Activated T-cell treated with anti-CD3 and anti-CD28 coated beads for 48 hours (primary cell): ENCODE results near the gene ARSK.
"Not testable (repeated sequence)": the region's sequence is repeated elsewhere in the genome, so short reads cannot be mapped to it uniquely, and the experiment has no call there.

Experiments
- DNase-seq: peaks from one replicate; pipeline ENCODE4 v3.0.0-alpha.2; 2020; ENCODE audit warnings: low read depth

The ARSK gene

GRCh38 chr5:95621839-95622629 is 67.1 kb downstream of the ARSK start:
- DNase-seq, result no peak

GRCh38 chr5:95623706-95624105 is 68.8 kb downstream of the ARSK start:
- DNase-seq, result no peak

DNA sequence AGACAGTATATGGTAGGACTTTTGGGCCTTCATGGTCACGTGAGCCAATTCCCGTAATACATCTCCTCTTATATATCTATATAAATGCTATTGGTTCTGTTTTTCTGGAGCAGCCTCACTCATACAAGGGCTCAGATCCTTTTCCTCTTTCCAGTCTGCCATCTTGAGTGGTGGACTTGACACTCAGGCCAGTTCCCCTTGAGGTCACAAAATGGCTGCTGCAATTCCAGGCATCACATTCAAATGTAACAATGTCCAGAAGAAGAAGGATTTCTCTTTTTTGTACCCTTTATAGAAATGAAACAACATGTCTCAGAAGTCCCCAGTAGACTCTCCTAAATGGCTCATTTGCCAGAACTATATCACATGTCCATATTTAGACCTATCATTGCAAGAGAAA is 69.5 kb downstream of the ARSK start:
- no peak for DNase-seq

DNA sequence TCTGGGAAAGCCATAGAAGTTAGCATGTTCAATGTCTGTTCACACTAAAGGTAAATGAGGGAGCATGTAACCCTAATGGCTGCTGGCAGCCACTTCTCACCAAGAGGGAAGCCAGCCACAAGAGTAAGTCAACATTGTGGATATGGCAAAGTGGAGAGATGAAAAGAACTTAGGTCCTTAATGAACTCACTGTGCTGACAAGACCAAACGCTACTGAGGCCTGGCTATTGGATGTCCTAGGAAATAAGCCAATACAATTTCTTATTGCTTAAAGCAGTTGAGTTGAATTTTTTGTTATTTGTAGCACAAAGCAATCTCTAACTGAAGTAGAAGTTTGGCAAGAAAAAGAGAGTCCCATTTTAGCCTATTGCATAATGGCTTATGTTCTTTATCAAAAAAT is 71.8 kb downstream of the ARSK start:
- no peak for DNase-seq

- no peak for DNase-seq
Observed at GRCh38 chr5:95627971-95628810, 73.3 kb downstream of the ARSK start.

- no peak for DNase-seq
Observed at GRCh38 chr5:95628933-95629332, 74.0 kb downstream of the ARSK start.

- no peak for DNase-seq
Observed at GRCh38 chr5:95630394-95630917, 75.6 kb downstream of the ARSK start.

DNA sequence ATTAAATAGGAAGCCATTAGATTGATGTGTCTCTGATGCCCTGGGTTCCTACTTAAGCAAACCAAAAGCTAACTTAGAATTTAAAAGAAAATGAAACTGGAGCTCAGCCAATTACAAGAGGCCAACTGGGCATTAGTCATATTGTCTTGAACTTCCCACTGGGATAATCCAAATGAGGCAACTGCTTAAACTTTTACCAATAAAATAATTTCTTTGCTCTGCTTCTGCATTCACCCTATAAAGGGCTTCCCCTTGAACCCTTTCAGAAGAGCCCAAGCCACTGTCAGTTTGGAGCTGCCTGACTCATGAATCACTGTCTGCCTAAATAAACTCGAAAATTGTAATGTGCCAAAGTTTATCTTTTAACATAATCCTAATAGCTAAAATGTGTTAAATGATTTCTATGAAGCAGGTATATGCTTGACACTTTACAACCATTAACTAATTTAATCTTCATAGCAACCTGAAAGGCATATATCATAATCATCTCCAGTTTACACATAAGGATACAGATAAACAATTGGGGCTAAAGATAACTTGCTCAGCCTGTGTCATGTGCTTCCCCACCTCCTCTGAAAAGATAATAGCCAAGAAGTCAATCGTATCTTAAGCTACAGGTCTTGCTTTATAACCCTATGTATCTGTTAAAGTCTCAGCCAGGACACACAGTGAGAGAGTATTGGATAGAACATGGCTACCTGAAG is 76.5 kb downstream of the ARSK start:
- no peak for DNase-seq

GRCh38 chr5:95631991-95632675 is 77.2 kb downstream of the ARSK start:
- peak; percentile 50 for DNase-seq

- not testable (repeated sequence) for DNase-seq
Observed at GRCh38 chr5:95632942-95633341, 78.0 kb downstream of the ARSK start.

DNA sequence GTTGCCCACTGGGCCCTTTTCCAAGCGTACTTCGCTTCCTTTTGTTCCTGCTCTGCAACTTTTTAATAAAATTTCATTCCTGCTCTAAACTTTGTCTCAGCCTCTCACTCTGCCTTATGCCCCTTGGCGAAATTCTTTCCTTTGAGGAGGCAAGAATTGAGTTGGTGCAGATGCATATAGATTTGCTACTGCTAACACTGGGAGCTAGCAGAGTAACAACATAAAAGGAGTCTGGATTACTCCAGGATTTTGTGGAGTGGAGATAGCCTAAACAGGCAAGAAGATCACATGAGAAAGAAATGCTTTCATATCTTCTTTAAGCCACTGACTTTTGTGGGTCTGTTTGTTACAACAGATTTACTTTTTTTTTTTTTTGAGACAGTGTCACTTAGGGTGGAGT is 78.8 kb downstream of the ARSK start:
- DNase-seq, result no peak

- DNase-seq, result no peak
Observed at GRCh38 chr5:95634081-95634480, 79.2 kb downstream of the ARSK start.

DNA sequence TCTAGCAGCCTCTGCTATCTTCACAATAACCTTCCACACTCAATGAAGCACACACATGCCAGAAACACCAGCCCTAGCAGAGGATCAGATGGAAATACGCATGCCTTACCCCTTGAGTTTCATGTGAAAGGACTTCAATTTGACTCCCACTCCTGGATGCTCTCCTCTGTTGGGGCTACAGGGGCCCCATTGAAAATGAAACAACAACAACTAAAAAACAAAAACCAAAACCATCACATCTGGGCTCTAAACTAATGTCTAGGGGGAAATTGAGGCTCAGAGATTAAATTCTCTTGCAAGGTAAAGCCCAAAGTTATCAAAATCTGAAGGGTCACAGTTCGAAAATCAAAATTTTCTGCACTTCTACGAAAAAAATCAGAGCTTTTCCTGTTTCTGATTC is 83.7 kb downstream of the ARSK start:
- no peak for DNase-seq

GRCh38 chr5:95641741-95642220 is 86.9 kb downstream of the ARSK start:
- DNase-seq, result no peak

DNA sequence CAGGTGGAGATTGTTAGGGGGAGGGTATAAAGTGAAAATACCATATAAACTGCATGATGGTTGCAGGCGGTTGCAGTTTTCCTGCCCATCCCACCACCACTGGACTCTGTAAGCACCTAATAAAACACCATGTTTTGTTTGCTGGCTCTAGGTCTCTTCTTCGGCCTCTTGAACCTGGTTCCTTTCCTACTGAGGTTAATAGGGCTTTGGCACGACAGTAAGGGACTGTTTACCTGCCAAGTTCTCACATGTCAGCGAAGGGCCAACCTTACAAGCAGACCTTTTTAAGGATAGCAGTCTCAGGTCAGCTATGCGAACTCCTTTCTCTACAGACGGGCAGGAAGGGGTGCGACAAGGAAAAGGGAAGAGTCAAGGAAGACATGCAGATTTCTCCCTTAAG is 88.3 kb downstream of the ARSK start:
- DNase-seq, result no peak

DNA sequence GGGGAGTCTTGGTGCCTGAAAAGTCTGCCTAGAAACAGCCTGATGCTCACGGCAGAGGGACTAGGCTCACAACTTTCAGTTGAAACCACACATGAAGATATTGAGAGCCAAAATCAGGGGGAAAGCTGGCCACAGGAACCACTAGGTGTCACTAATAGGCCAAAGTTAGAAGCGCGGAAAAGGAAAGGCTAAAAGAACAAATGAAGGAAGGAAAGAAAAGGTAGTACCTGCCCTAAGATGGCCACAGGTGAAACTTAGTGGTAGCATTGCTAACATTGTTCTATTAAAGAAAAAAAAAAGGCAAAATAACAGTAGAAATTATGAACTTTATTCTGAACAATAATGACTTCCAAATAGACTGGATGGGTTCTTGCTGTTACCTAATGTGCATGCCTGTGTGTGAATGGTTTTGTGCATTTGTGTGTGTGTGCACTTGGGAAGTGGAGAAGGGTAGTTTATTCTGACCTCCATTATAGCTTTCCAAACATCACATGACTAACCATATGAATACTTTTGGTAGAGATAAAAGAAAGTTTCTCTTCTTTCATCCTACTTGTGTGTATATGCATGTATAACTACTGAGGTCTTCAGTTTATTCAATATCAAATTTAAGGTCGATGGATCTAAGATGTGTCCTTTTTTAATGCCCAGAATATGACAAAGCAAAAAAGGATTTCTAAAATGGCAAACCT is 89.6 kb downstream of the ARSK start:
- DNase-seq, result peak; percentile 24

GRCh38 chr5:95646226-95646568 is 91.3 kb downstream of the ARSK start:
- not testable (repeated sequence) for DNase-seq

GRCh38 chr5:95646569-95647431 is 91.9 kb downstream of the ARSK start, which contains the start of gene RFESD:
RFESD (plus strand) TSS chr5:95646777; CDS start chr5:95652272, 5,495 bp downstream.
- peak; percentile 95 for DNase-seq

DNA sequence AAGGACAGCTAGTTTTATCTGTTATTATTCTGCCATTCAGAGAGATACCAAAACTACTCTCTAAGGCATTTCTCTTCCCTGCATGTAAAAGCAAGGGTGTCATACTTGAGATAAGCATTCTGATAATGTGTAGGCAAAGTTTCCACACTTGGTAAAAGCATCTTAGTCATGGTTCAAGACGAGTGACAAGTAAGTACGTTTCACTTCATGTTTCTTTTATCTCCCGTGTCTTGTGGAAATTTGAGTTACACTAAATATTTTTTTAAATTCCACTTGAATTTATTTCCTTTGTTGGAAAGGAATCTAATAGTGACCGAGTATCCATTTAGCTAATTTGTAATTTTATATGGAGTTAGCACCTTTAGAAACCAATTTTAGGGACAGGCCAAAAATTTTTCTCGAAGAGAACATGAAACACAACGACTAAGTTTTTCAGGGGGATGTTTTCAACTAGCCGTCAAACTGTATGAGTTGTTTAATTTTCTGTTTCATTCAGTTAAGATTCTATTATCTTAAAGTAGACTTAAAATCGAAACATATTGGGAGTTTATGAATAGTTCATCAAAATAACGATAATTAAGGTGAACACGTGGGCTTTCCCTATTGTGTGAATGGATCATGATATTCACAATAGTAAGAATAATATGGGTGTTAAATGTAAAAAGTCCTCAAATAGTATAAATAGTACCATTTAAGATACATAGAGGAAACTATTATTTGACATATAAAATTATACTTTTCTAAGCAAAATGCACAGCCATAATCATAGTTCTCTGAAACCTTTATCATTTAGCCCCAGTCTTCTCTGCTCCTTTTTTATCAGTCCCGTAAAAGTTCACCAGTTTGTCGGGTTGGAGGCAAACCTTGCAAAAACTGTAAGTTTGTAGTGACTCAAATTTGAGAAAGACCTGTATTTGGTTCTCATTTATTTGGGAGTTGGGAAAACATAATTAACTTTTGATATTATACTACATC is 93.3 kb downstream of the ARSK start:
- DNase-seq, result no peak
